ENCODE measurements around the gene PPP2R2D.

DNA sequence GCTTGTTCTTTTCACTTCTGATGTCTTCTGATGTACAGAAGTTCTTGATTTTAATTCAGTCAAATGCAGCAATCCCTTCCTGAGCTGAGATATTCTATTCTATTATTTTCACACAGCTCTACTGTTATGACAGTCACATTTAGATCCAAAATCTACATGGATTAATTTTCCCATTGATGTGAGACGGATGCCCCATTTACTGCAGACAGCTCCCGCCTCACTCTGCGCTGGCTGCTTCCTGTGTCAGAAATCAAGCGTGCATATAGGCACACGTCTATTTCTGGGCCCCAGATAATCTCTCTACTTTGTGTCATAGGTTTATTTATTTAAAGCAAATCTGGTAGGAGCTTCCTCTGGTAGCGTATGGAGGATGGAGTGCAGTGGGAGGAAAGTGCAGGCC is 74.2 kb downstream of the PPP2R2D start:
- TF ChIP-seq CTCF (conservative IDR thresholded peaks at IDR 0.05): no peak
- TF ChIP-seq EZH2 (IDR thresholded peaks at IDR 0.05; ENCODE audit: low read depth): no peak

All from PC-9 (cell line).